GM21390 (cell line): ENCODE measurements around the gene SRGAP2.
"Not testable (repeated sequence)": the region's sequence is repeated elsewhere in the genome, so short reads cannot be mapped to it uniquely, and the experiment has no call there.

Source experiments
- ATAC-seq: cut with Tn5 transposase; IDR thresholded peaks from one replicate; pipeline ENCODE4 v1.9.1; 2021; ENCODE audit not compliant: unreplicated experiment

SRGAP2 gene

DNA sequence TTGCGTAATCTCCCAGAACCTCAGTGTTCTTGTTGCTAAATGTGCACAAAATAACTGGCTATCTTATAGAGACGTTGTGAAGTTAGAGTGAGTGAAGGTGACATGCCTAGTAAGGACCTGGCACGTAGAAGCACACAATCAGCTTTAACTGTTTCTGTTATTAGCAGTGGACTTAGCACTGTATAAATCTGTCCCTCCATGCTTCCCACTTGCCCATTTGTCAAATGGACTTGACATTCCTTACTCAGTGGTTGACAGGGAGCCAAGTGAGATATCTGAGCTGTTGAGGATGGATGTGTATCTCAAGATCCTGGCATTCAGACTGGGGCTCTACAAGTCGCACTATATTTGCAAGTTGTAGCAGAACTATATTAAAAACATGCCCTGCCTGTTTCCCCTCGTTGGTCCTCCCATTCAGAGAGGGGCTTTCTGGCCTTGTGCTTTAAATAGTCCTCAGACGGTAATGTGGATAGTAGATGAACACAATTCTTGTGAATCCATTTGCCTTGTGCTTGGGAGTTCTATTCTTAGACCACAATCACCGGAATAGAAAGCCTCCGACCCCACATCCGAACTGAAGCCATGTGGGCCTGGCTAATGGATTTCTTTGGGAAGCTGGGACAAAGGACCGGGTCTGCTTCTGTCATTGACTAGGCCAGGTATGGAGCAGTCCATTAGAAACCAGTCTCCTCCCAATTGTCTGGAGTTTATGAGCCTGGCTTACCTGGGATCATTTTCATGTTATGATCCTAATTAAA lies 43.0 kb downstream of the SRGAP2 start:
- ATAC-seq, result not testable (repeated sequence)

DNA sequence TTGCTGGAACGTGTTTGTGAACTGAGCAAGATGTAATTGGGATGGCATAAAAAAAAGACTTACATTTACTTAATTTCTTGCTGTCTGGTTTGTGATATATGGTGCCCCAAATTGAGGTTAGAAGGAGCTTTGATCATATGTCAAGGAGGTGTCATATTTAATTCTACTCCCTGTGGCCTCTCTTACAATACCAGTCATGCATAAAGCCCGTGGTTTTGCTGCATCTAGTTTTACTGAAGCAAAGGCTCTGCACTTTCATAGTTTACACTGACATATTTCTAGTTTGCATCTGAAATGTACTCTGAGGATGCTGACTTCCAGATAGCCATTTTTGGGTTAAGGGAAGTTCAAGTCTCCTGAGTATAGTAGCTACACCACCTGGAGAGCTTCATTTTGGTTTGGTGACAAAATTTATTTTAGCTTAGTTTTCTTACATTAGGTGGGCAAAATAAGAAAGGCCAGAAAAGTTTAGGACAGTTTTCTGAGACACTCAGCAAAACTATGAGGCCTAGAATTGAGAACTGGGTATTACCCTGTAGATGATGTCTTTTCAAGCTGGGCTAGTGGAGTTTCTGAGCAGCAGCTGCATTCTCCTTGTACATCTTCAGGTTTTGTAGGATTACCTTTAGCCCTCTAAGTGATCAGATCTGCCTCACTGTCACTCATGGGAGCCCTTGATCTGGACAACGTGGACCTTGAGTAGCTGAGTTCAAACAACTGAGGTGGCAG lies 47.8 kb downstream of the SRGAP2 start:
- not testable (repeated sequence) for ATAC-seq

DNA sequence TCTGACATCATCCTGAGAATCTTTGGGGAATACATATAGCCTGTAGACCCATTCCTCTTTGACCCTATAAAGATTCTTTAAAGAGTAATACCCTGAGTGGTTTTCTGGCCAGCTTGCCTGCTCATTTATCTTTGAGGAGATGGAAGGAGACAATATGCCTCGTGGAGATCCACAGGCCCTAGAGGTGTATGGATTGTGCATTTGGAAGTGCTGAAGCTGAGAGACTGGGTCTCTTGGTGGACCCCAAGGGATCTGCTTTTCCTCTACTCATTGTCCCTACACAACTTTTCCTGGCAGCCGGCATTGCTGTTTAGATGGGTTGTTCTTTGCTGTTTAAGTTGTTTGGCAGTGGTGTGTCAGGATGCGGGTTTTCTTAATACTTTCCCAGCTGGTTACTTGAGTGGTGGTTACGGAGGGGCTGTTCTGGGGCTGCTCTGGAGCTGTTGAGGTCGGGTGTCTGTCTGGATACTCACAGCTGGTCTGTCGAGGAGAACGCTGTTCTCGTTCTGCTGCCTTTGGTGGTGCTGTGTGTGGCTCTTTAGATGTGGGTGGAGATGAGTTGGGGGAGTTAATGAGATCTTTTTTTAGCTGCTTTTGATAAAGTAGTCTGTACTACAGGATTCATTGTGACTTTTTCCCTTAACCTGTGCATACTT lies 49.5 kb downstream of the SRGAP2 start:
- not testable (repeated sequence) for ATAC-seq
